OCI-LY7 (cell line): Measurements from ENCODE around the gene RTP2. TPM values are rescaled to one million over a fixed set of nuclear protein-coding genes. Genes with fewer than 3 reads are reported as not detected.

Experiments
- BruUV-seq: library from RNA; stranded (reverse); fragments of 400-500 nt; replicated peaks from 2 replicates; lab custom pipeline; 2021; lab: Mats Ljungman, UMichigan
- CTCF ChIA-PET: fragments of 300-600 bp; sonication (Branson Sonifier 250); formaldehyde crosslinking; loops from one replicate; lab custom pipeline; 2022; ENCODE audit warnings: antibody characterized with exemption; ENCODE audit not compliant: unreplicated experiment; lab: Charles Lee
- POLR2A ChIA-PET: fragments of 300-600 bp; sonication (Branson Sonifier 250); formaldehyde crosslinking; loops from one replicate; lab custom pipeline; 2022; ENCODE audit warnings: antibody characterized with exemption; lab: Charles Lee
- DNase-seq: peaks from one replicate; pipeline ENCODE4 v3.0.0-alpha.2; 2015; ENCODE audit warnings: low spot score
- H2AFZ ChIP-seq: fragments of 200-600 bp; sonication (generic), shearing (Covaris generic); 2 replicates; pipeline ENCODE4 v1.6.1; 2014; ENCODE audit warnings: mild to moderate bottlenecking, antibody characterized with exemption, low read length, moderate library complexity
- H3K27ac ChIP-seq: fragments of 200-600 bp; sonication (generic); 2 replicates; pipeline ENCODE4 v1.5.1; 2014; ENCODE audit warnings: mixed run types, low read depth, mild to moderate bottlenecking, moderate library complexity, low read length, inconsistent platforms; ENCODE audit not compliant: poor library complexity, severe bottlenecking
- H3K36me3 ChIP-seq: fragments of 200-600 bp; sonication (generic); 2 replicates; pipeline ENCODE4 v1.6.1; 2014; ENCODE audit warnings: mild to moderate bottlenecking, antibody characterized with exemption, low read length, moderate library complexity, mixed read lengths; ENCODE audit not compliant: insufficient read depth
- H3K4me1 ChIP-seq: fragments of 200-600 bp; sonication (generic); 2 replicates; pipeline ENCODE4 v1.5.1; 2014; ENCODE audit warnings: mild to moderate bottlenecking, low read length; ENCODE audit not compliant: insufficient read depth, poor library complexity, severe bottlenecking
- H3K4me2 ChIP-seq: fragments of 200-600 bp; sonication (generic); 2 replicates; pipeline ENCODE4 v1.6.1; 2014; ENCODE audit warnings: mild to moderate bottlenecking, low read length
- H3K4me3 ChIP-seq: fragments of 200-600 bp; sonication (generic); 2 replicates; pipeline ENCODE4 v1.5.1; 2014; ENCODE audit warnings: mild to moderate bottlenecking, low read depth, low read length; ENCODE audit not compliant: poor library complexity, severe bottlenecking
- H3K79me2 ChIP-seq: fragments of 200-600 bp; sonication (generic); 2 replicates; pipeline ENCODE4 v1.6.1; 2016; ENCODE audit warnings: low read depth, mild to moderate bottlenecking, low read length, moderate library complexity, mixed read lengths; ENCODE audit not compliant: insufficient read depth
- H3K9me2 ChIP-seq: fragments of 200-600 bp; sonication (generic); 2 replicates; pipeline ENCODE4 v1.6.1; 2016; ENCODE audit warnings: mild to moderate bottlenecking, low read length, mixed read lengths; ENCODE audit not compliant: insufficient read depth
- H3K9me3 ChIP-seq: fragments of 200-600 bp; sonication (generic); 2 replicates; pipeline ENCODE4 v1.6.1; 2014; ENCODE audit warnings: mild to moderate bottlenecking, mixed run types, low read length, mixed read lengths
- H4K20me1 ChIP-seq: fragments of 200-600 bp; sonication (generic); 2 replicates; pipeline ENCODE4 v1.6.1; 2014; ENCODE audit warnings: mild to moderate bottlenecking, antibody characterized with exemption, low read length, moderate library complexity, mixed read lengths; ENCODE audit not compliant: insufficient read depth
- CTCF ChIP-seq: fragments of 200-600 bp; sonication (generic); conservative IDR thresholded peaks from 2 replicates; pipeline ENCODE4 v1.5.1; 2014; ENCODE audit warnings: mild to moderate bottlenecking, antibody characterized with exemption, low read length, moderate library complexity, mixed read lengths
- EZH2phosphoT487 ChIP-seq: fragments of 200-600 bp; sonication (generic); IDR thresholded peaks from 2 replicates; pipeline ENCODE4 v1.6.1; 2018; ENCODE audit warnings: low read depth, borderline replicate concordance, mild to moderate bottlenecking, mixed run types, antibody characterized with exemption, low read length, moderate library complexity, mixed read lengths
- intact Hi-C: fragments of 100-400 bp; cut with micrococcal nuclease; formaldehyde crosslinking; loops from one replicate; pipeline ENCODE4 v1.10.0; 2022; ENCODE audit not compliant: unreplicated experiment
- total RNA-seq, 2 experiments: library from RNA; depleted of rRNA in 1 of 2; stranded (reverse); fragments of >200 nt in 1 of 2; shearing (Covaris generic) in 1 of 2; gene quantifications; 2 replicates each; pipeline ENCODE4 v1.2.3, GENCODE V29; 2014 to 2022

The RTP2 gene
- total RNA-seq, 2 experiments from 2014 or later = not detected

- Histone ChIP-seq H3K4me1 (peaks cover 39% of the 10 kb centered on the region), H3K4me3 (peak within 1 kb of the TSS; percentile 86), H3K27ac (peak within 1 kb of the TSS; percentile 90), H4K20me1 (no peaks in the 10 kb centered on the region; the same call in 1 of the 2 replicates), H3K9me3 (no peaks in the 10 kb centered on the region), H3K79me2 (peaks cover 69% of the 10 kb centered on the region), H2AFZ (no peak within 1 kb of the TSS), H3K36me3 (peaks cover 45% of the 10 kb centered on the region), H3K9me2 (no peaks in the 10 kb centered on the region), H3K4me2 (peak within 1 kb of the TSS; percentile 93)
- DNase-seq = peak; percentile 98
- TF ChIP-seq EZH2phosphoT487 = no peak
- no peak for TF ChIP-seq CTCF
- intact Hi-C loops = loop anchor here (1.0 kb wide), 2 partner anchors 224 to 497 kb away; no protein-coding TSS in a partner anchor
- ChIA-PET CTCF (interaction anchor here (0.6 to 1.3 kb wide), 4 partner anchors 201 to 765 kb away, joined by 3 to 5 read pairs (median 3); no protein-coding TSS in a partner anchor), POLR2A (interaction anchor here (0.5 to 13.4 kb wide), 41 partner anchors 10 to 1210 kb away, joined by 3 to 531 read pairs (median 4); no protein-coding TSS in a partner anchor)
- BruUV-seq = no TSS peak
Observed at GRCh38 chr3:187745201-187746058, 43.1 kb upstream of the RTP2 start, which contains the start of gene BCL6. Gene BCL6, minus strand, starts transcription at chr3:187745468. Its CDS starts 11,775 bp downstream, at chr3:187733693.

- Histone ChIP-seq H3K36me3 (peaks cover 55% of the 10 kb centered on the region), H4K20me1 (peaks cover 4% of the 10 kb centered on the region), H3K9me2 (no peaks in the 10 kb centered on the region), H3K79me2 (peaks cover 79% of the 10 kb centered on the region), H2AFZ (no peak overlapping the region), H3K27ac (peak overlapping the region; percentile 90), H3K4me2 (peak overlapping the region; percentile 93), H3K4me1 (peaks cover 37% of the 10 kb centered on the region), H3K4me3 (peak overlapping the region; percentile 86), H3K9me3 (no peaks in the 10 kb centered on the region)
- POLR2A ChIA-PET = interaction anchor here (0.6 to 13.4 kb wide), 34 partner anchors 154 to 690 kb away, joined by 3 to 531 read pairs (median 9); no protein-coding TSS in a partner anchor
- CTCF ChIA-PET = interaction anchor here (0.6 to 1.3 kb wide), 5 partner anchors 202 to 246 kb away, joined by 3 to 4 read pairs (median 3); no protein-coding TSS in a partner anchor
- peak; percentile 59 for DNase-seq
- intact Hi-C loops = loop anchor here (1.0 to 5.0 kb wide), 3 partner anchors 498 to 838 kb away; no protein-coding TSS in a partner anchor
- BruUV-seq = TSS peak; percentile 87
- TF ChIP-seq EZH2phosphoT487 = no peak
- no peak for TF ChIP-seq CTCF
Observed at GRCh38 chr3:187744169-187745151, 42.1 kb upstream of the RTP2 start.
